NCI-H2029 (cell line): ENCODE data around the gene EXOC3.

Experiments
- DNase-seq: peaks from one replicate; lab custom pipeline; 2025; lab: John Stamatoyannopoulos, UW

Gene EXOC3

DNA sequence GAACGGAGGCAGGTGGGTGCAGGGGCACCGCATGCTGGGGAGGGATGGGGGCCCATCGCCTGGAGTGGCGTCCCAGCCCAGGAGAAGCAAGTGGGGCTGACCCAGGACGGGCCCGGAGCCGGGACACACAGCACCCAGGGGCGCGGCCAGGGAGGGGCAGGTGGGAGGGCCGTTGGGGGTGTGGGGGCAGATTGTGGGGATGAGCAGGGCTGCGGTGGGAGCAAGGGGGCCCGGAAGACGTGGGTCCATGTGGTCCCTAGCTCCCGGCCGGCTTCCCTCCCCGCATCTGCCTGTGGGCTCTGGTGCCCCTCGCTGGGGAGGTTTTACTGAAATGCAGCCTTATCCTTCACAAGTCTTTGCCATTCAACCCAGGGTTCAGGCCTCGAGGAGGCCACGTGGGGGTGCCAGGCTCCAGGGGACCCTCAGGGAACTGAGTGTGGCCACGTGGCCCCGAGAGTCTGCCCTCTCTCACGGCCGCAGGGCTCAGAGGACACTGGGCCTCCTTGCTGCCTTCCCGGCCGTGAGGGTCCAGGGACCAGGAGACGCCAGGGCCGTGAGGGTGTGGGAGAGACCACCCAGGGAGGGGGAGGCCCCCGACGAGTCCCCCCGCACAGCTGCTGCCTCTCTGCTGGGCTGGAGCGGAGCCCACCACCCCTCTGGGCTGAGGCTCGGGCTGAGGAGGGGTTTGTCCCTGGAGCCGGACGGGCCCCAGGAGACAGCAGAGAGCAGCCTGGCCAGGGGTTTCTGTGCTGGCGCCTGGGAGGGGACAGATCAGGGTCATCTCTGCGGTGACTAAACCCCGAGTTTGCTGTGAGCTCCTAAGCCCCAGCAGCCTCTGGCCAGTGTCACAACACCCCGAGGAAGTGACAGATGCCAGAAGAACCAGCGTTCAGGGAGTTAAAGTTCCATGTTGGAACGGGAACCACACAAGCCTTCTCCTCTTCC is 46.0 kb downstream of the EXOC3 start:
- DNase-seq = no peak

DNA sequence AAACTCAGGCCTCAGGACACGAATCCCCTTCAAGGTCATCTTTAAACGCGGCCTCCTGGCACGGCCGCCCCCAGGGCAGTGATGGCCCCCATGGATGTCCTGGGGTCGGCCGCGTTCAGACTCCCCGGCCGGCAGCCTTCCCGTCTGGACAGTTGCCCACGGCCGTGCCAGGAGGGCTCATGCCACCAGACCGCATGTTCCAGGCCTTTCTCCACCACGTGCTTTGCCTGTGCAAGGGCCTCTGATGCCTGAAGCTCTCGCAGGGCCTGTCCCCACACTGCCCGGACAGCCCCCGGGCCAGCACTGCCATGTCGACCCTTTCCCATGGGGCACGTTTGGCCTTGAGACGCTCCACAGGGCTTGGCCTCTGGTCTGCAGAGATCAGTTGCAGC is 46.7 kb downstream of the EXOC3 start:
- no peak for DNase-seq

- DNase-seq = no peak
These were observed 47.4 kb downstream of the EXOC3 start for GRCh38 chr5:490116-491106.

DNA sequence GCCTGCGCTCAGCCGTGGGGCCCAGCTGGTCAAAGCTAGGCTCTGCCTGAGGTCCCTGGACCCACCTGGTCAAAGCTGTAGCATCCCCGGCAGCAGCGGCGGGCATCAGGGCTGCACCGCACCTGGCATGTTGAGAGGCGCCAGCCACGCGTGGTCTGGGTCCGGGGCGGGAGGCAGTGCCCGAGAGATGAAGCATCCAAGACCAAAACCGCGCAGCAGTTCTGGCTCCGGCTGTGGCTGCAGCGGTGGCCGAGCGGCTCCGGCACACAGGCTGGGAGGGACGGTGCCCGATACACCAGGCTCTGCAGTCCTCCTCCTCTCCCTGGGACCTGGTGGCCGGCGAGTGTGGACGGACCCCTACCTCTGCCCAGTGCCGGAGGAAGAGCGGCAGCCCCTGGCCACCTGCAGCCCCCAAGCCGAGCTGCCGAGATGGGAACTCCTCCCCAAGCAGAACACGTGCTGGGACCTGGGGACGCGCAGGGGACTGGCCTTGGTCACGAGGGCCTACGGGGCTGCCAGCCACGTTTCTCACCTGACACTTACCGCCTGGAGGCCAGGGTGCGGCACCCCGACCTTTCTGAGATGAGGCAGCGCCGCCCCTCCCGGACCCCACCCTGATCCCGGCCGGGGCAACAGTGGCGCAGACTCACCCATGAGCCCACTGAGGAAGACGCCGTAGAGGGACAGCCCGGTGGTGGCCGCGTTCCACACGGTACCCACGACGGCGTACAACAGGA is 48.3 kb downstream of the EXOC3 start:
- no peak for DNase-seq

- DNase-seq = no peak
These were observed 48.8 kb downstream of the EXOC3 start for GRCh38 chr5:491856-492155.

DNA sequence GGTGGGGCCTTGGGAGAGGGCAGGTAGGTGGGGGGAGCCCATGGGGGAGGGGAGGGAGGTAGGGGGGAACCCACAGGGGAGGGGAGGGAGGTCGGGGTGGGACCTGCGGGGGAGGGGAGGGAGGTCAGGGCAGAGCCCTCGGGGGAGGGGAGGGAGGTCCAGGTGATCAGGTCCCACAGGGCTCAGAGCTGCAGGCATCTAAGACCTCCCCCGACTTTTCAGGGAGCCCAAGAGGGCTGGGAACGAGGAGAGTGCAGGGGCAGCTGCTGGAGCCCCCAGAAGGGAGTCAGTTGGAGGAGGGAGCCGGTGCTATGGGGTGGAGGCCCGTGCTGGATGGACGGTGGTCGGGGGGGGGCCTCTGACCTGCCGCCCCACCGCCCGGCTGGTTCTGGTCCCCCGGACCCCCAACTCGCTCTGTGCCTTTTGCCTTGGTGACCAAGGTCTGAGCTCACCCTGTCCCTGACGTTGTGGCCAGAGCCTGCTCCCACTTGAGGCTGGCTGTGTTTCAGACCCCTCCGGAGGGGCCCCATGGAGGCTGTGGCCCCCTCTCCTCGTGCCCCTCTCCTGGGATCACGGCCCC is 49.4 kb downstream of the EXOC3 start:
- DNase-seq = no peak

DNA sequence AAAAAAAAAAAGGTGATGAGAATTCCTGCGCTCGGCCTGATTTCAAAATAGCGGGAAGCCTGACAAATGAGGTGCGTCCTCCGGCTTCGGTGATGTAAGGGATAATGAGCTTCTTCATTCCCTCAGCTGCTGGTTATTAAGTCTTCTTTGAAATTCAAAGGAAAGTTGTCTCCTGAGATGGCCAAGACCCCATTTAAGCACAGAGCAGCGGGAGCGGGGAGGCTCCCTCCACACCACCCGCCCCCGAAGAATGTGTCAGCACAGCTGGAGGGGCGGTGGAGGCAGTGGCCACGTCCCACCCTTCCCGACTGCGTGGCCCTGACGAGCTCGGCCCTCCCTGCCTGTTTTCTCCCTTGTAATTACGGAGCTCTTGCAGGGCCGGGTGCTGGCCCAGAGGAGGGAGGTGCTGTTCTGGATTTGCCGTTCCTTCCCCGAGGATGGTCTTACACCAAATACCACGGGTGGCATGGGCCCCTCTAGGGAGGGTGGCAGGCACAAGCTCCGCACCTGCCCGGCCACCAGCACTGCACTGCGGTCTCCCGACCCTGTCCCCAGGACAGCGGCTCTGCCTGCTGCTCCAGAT is 50.2 kb downstream of the EXOC3 start:
- DNase-seq = no peak

- DNase-seq = no peak
These were observed 50.8 kb downstream of the EXOC3 start for GRCh38 chr5:493758-494157.

GRCh38 chr5:494667-495255 is 51.8 kb downstream of the EXOC3 start:
- DNase-seq = no peak

- DNase-seq = no peak
These were observed 53.1 kb downstream of the EXOC3 start for GRCh38 chr5:496028-496427.

GRCh38 chr5:497090-497700 is 54.2 kb downstream of the EXOC3 start:
- no peak for DNase-seq

GRCh38 chr5:497871-498509 is 55.0 kb downstream of the EXOC3 start:
- DNase-seq = no peak

DNA sequence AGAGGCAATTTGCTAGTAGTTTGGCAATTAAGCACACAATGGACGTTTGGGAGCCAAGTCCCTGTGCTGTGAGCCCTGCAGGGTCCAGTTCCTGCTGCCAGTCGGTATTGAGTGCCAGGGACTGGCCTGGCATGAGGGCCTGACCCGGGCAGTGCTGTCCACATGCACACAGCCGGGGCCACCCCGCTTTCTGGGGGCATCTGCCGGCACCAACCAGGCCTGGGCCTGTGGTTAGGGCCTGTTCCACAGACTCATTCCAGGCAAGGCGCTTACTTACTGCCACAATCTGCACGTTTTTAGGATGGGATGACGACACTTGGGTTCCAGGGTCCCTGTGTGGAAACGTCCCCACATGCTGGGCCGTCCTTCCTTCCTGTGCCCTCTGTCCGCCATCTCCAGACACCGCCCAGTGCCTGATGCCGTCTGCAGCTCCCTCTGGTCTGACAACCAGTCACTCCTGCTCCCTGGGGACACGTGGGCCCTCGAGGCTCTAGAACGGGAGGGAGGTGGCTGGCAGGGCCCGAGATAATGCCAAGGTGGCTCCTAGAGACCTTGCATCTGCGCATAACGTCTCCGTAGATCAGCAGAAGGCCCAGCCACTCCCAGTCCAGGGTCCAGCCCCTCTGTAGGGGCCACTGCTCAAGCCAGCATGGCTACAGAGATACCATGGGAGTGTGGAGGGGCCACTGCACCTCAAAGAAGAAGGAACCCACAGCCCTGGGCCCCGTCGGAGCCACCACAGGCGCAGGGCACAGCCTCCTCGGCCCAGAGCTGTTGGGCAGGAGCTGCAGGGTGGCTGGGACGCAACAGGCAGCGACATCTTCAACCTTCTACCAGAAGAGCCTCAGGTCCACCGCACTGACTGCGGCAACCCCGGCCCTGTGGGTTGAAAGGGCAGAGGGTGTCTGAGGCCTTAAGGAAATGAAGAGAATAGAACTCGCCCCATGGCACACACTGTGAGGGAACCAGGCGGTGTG is 56.5 kb downstream of the EXOC3 start:
- DNase-seq = no peak

- no peak for DNase-seq
These were observed 57.5 kb downstream of the EXOC3 start for GRCh38 chr5:500491-500890.

- DNase-seq = no peak
These were observed 58.3 kb downstream of the EXOC3 start for GRCh38 chr5:501105-501830.

DNA sequence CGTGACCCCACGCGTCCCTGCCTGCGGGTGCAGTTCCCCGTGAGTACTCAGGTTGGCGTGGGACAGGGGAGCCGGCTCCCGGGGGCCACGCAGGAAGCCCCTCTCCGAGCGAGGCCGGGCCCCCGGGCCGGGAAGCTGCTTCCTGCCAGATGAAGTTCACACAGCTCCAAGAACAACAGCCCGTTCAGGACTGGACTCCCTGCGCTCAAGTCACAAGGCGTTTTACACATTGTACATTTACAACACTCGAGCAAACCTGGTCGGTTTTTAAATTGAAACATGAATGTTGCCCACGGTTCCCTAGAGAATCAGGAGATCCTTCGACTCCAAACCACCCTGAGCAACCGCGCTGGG is 58.8 kb downstream of the EXOC3 start:
- DNase-seq = no peak

GRCh38 chr5:502325-503079 is 59.5 kb downstream of the EXOC3 start:
- no peak for DNase-seq
